NAMALWA (cell line): ENCODE results near the gene DHFR.
"Not testable (repeated sequence)": the region's sequence is repeated elsewhere in the genome, so short reads cannot be mapped to it uniquely, and the experiment has no call there.

ENCODE experiments used
- DNase-seq: peaks from one replicate; pipeline ENCODE4 v3.0.0-alpha.2; 2015; ENCODE audit warnings: low spot score

Gene DHFR

DNA sequence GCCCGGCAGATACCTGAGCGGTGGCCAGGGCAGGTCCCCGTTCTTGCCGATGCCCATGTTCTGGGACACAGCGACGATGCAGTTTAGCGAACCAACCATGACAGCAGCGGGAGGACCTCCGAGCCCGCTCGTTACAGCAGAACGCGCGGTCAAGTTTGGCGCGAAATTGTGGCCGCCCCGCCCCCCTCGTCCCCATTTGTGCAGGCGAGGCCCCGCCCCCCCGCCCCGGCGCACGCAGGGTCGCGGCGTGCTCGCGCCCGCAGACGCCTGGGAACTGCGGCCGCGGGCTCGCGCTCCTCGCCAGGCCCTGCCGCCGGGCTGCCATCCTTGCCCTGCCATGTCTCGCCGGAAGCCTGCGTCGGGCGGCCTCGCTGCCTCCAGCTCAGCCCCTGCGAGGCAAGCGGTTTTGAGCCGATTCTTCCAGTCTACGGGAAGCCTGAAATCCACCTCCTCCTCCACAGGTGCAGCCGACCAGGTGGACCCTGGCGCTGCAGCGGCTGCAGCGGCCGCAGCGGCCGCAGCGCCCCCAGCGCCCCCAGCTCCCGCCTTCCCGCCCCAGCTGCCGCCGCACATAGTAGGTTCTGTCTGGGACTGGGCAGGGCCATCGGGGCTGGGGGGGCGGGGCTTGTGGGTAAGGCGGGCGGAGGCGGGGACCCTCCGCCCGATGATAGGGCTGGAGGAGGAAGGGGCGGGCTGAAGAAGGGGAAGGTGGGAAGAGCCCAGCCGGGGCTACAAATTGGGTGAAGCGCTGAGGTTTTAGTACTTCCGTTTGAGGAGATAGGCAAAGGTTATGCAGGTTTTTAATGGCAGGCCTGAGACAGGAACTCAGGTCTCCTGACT lies at the start of gene DHFR, which contains the start of gene MSH3:
Gene DHFR (minus strand): TSS at position 593 of the 840 bp plus-strand sequence. CDS start 494 bp downstream, at position 99.
Gene MSH3 (plus strand): TSS at position 262 of the 840 bp plus-strand sequence. CDS start 76 bp downstream, at position 338.
- peak; percentile 96 for DNase-seq

DNA sequence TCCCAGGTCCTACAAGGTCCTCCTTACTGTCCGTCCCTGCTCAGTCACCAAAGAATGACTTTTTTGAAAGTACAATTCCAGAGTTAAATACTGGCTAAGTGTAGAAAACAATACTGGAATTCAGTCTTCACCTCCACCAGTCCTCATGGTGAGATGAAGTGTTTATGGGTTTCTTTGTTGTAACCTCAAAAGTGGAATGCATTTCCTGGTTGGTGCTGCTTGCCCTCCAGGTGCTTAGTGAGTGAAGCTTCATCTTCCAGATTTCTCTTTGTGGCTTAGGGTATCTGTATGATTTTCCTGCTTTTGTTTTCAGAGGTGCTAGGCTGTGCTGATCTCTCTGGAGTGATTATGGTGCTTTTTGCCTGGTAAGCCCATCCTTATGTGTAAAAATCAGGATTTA lies 49.4 kb upstream of the DHFR start:
- no peak for DNase-seq

DNA sequence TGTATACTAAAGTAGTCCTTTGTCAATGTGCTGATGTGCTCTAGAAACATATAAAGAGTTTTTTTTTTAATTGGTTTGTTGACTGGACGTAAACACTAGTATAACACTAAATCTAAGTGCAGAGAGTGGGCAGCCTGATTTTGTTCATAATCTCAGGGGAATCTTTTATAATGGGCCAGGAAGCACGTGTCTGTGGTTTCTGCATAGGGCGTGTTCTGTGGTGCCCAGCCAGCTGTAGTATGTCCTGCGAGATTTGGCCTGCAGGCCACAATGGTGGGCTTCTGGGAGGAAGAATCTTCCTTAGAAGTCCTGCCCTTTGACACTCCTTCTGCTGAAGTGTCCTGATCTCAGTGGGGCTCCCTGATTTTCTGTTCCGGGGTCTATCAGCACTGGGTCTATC lies 49.0 kb upstream of the DHFR start:
- DNase-seq: peak; percentile 22

DNA sequence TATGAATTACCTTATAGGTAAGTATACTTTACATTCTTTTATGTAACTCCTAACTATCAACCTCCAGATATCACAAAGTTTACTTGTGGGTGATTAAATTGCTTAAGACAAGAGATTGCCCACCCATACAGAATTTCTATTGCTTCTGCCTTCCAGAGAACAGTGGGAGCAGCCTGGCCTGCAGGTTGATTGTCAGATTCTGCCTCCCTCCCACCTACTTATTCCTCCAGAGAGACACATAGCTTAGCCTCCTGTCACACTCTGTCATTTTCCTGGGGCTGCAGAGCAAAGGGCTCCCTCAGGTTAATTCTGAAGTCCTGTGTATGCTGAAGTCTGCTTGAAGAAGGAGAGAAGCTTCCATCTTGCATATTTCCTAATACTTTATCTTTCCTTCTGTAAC lies 48.5 kb upstream of the DHFR start:
- no peak for DNase-seq

DNA sequence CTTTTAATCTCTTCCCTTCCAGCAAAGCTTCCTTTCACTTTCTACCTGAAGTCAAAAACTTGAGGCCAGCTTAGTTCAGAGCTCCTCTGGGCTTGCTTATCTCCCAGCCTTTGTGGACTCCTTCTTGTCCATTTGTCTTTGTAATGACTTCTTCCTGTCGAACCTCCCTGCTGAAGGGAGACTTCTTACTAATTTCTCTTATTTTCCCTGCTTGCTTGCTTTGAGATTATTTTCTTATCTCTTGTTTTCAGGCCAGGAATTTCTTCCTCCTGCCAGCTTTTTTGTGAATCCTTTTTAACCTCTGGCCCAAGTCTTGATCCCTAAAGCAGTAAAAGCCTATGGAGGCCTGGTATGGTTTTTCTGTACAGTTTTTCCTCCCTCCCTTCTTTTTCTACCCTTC lies 46.8 kb upstream of the DHFR start:
- no peak for DNase-seq

DNA sequence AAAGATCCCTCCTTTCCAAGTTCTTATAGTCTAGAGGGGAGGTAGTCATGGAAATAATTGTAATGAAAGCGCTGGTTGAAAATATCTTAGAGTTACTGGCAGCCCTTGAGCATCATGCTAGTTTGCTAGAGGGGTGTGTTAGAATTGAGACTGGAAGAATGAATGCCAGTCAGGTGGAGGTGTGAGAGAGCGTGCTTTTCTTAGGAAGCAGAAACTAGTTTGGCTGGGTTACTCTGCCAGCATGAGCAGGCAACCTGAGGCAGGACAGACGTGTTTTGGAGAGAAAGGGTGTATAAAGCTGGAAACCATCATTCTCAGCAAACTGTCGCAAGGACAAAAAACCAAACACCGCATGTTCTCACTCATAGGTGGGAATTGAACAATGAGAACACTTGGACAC lies 43.6 kb upstream of the DHFR start:
- no peak for DNase-seq

DNA sequence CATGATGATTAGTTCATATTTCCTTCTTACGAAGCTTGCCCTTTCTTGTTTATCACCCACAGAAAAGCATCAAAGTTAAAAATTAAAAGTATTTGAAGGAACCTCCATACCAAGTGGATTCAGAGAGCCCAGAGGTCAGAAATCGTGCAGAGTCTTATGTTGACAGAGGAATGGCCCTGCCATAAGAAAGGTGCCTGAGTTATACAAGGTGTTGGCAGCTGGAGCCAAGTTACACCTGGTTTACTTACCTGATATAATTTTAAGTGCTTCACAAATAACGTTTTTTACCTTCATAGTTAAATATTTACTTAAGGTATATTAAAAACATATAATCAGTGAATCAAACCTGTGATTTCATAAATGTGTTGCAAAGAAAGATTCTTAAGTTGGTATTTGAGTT lies 42.3 kb upstream of the DHFR start:
- DNase-seq: no peak

DNA sequence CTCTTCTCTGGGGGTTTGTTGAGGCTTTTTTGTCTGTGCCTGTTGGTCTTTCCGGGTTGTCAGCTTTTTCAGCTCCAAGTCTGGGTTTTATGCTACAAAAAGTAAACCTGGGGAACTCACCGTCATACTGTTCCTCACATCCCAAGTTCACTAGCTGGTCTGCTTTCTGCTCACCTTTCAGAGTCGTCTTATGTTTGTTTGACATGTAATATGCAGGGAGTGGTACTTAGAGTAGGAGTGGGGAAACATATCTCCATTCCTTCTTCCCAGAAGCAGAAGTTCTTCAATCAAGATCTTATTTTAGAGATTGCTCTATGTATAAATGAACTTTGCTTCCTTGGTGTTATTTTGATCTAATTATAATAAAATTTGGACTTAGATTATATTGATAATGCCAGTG lies 41.7 kb upstream of the DHFR start:
- DNase-seq: no peak

DNA sequence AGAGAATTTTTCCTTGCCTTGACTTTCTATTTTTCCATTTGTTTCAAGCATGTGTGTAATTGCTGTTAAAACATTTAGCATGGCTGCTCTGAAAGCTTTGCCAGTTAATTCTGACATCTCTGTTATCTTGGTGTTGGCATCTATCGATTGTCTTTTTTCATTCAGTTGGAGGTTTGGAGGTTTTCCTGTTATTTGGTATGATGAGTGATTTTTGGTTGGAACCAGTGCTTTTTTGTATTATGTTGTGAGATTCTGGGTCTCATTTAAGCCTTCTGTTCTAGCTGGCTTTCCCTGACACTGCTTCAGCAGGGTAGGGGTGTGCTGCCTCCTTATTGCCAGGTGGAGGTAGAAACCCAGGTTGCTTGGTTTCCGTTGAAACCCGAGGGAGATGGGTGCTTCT lies 40.9 kb upstream of the DHFR start:
- DNase-seq: no peak

DNA sequence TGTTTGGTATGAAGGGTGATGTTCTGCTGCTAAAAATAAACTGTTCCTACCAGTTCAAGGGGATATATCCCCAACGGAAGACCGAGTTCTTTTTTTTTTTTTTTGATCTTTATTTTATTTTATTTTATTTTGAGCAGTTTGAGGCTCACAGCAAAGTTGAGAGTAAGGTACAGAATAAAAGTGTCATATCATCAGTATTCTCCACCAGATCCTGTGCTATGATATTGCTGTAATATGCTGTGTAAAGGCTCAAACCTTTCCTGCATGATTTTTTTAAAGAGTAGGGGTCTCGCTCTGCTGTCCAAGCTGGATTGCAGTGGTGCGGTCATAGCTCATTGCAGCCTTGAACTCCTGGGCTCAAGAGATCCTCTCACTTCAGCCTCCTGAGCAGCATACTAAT lies 34.8 kb upstream of the DHFR start:
- DNase-seq: no peak

DNA sequence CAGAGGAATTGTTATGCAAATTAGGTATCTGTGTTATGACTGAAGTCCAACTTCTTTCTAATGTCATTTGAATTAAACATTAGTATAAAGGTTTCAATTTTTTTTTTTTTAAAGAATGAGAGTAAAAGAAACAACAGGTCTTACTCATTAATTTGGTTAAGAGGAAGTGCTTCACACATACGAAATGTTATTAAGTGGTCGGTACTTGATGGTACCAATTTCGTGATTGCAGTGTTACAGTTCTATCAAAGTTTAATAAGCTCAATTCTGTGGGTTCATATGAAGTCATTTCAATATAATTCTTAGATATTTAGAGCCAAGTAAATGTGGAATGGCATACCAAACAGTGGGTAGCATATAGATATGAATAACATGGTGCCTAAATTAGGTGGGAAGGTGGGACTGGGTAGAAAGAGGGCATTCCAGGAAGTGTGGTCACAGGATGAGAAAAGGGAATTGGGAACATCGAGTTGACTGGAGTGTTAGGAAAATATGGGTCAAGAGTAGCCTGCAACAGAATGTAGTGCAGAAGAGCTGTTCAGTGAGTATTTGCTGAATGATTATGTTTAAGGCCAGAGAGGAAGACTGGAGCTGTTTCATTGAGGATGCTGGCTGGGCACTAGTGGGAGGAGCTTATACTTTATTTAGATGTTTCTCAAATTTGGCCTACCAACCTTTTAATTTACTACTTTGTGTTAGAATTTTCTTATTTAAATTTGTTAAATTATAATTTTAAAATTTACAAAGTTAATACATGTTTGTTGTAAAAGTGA lies 34.1 kb upstream of the DHFR start:
- no peak for DNase-seq

DNA sequence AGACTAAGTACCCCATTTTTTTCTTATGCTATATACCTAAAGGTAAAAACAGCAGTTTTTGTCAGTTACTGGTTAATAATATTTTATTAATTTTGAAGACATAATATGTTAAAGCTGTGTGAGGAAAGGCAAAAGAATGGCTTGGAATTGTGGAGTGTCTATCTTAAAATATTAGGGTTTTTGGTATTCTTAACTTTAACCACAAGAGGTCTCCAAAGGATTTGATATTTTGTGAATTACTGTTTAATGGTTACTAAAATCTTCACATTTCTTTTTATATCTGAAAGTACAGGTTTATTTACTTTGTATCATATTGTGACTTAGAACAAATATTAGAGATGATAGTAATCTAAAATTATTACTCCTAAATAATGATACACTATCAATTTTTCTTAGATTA lies 32.0 kb upstream of the DHFR start:
- DNase-seq: peak; percentile 38

DNA sequence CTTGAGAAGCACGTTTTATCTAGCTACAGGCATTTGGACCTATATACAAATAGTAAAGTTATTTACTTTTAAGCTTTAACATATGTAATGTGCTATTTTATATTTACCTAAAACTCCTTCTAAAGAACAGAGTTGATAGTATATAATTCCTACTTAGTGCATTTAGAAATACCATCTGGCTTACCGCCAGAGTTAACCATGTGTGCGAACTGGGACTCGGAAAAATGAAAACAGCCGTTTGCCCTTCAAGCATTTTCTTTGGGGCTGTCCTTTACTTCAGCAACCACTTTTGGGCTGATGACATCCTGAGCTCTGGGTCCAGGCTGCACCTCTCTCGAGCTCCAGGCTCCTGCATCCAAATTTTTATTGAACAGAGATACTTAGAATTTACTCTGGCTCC lies 21.9 kb upstream of the DHFR start:
- no peak for DNase-seq

DNA sequence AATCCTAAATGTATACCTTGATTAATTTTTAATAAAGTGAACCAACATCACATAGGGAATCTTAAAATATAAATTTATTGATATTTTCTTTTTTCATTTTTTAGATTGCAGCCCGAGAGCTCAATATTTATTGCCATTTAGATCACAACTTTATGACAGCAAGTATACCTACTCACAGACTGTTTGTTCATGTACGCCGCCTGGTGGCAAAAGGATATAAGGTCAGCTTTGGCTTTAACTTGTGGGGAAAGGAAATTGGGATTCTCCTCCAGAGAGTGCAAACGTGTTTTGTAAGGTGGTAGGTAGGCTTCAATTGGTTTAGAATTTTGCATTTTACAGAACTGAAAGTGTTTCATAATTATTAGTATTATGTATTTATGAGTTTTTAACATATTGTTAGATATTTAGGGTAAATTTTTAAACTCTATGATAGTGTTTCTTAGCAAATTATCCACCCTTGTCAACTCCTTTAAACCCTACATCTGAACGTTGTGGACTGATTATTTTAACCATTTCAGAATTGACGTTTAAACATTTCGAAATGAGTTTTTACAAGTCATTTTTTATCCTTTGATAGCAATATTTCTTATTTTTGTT lies 17.5 kb upstream of the DHFR start:
- DNase-seq: peak; percentile 87

DNA sequence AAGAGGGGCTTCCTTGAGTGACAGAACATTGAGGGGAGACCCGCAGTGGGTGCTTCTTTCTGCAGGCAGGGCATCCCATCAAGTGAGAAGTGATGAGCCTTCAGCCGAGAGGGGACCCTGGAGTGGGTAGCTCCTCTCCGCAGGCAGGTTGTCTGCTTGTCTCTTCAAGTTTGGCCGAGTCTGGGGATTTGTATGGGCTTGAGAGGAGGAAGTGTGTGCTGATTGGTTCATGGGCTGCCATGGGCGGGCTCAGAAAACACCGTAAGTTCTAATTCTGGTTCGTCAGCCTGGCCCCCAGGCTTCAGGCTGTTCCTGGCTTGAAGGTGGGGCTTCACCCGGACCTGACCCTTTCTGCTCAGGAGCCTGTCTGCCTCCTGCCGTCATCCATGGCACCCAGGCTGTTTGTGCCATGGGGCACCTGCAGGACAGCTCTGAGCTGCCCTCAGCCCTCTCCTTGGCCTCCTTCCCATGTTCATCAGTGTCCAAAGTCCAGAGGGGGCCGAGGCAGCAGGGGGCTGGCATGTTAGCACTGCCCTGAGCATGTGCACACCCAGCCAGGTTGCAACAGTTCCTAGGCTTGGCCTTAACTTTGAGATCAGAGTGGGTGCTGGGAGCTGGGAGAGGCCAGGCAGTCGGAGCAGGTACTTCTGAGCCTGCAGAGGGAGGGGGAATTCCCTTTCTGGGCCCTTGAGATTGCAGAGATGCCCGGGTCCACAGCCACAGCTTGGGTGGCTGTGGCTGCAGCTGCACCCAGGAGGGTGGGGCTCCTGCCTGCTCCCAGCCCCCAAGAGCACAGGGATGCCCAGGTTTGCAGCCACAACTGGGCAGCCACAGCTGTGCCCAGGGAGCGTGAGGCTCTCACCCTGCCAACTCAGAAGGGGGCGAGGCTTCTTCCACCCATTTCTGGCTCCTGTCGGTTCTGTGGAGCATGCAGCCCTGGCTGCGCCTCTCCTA lies 13.5 kb upstream of the DHFR start:
- peak; percentile 53 for DNase-seq

DNA sequence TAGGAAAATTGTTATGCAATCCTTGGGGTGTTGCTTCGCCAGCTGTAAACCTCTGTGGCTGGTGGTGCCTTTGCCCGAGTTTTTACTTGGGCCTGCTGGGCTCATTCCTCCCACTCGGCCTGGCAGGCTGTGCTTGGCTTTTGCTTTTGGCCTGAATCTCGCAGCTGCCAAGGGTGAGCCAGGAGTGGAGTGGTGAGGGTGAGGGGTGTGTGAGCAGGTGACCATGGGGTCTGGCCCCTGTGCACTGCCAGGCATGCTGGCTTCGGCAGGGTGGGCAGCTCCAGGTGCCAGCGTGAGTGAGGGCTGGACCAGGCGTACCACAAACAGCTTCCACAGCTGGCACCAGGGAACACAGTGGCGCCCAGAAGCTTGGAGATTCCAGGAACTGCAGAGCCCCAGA lies 12.6 kb upstream of the DHFR start:
- no peak for DNase-seq

DNA sequence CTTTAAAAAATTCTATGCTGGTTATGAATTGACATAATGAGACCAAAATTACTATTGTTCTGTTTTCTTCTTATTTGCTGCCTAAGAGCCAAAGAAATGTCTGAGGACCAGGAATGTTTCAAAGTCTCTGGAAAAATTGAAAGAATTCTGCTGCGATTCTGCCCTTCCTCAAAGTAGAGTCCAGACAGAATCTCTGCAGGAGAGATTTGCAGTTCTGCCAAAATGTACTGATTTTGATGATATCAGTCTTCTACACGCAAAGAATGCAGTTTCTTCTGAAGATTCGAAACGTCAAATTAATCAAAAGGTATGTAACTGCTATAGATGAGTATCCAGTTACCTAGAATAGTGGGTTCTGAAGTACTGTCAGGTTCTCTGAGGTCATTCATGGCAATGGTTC lies 10.3 kb upstream of the DHFR start:
- no peak for DNase-seq

DNA sequence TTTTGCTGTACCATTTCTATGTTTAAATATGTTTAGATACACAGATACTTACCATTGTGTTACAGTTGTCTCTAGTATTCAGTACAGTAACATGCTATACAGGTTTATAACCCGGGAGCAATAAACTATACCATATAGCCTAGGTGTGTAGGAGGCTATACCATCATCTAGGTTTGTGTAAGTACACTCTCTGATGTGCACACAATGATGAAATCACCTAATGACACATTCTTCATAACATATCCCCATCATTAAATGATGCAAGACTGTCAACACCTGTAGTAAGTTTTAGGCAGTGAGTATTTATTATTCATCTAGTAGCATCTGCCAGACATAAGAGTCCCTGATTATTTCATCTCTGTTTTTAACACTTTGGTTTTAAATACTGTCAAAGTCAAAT lies 7.3 kb upstream of the DHFR start:
- DNase-seq: no peak

DNA sequence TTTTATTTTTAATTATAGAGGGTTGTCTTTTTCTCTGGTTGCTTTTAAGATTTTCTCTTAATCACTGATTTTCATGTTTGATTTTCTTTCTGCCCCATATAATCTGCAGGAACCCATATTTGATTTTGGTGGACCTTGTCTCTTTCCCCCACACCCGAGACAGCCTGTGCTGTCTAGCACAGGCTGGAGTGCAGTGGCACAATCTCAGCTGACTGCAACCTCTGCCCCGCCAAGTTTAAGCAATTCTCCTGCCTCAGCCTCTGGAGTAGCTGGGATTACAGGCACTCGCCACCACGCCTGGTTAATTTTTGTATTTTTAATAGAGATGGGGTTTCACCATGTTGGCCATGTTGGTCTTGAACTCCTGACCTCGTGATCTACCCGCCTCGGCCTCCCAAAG lies 5.9 kb upstream of the DHFR start:
- not testable (repeated sequence) for DNase-seq

DNA sequence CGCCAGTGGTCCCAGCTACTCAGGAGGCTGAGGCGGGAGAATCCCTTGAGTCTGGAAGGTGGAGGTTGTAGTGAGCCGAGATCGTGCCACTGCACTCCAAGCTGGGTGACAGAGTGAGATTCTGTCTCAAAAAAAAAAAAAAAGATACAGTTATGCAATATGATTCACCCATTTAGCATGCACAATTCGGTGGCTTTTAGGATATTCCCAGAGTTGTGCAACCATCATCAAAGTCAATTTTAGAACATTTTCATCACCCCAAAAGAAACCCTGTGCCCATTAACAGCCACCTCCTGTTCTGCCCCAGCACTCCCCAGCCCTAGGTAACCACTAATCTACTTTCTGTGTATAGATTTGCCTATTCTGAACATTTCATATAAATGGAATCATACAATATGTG lies 4.3 kb upstream of the DHFR start:
- DNase-seq: no peak

DNA sequence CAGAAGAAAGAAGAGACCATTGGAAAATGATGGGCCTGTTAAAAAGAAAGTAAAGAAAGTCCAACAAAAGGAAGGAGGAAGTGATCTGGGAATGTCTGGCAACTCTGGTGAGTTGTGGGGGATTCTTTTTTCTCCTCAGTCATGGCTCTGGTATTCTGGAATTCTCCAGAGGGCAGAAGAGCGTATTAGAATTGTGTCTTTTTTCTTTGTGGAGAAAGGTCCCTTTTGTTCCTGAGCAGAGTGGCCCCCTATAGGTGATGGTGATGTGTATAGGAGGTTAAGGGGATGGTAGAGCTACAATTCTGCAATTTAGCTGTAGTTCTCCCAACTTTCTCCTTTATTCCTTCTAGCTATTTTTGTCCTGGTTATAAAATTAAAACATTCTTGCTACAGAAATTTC lies 1.6 kb upstream of the DHFR start:
- peak; percentile 34 for DNase-seq
